ENCODE measurements around the gene TMEM176A. TPM values are rescaled to one million over a fixed set of nuclear protein-coding genes. Genes with fewer than 3 reads are reported as not detected.
A peak's percentile ranks its signal among the peaks of the same experiment; 100 is the strongest.
"Not testable (repeated sequence)": the region's sequence is repeated elsewhere in the genome, so short reads cannot be mapped to it uniquely, and the experiment has no call there.

Gene TMEM176A
- total RNA-seq, 4 donors from 2014 or later: 3.2 to 12.9 (median 6.0) TPM

DNA sequence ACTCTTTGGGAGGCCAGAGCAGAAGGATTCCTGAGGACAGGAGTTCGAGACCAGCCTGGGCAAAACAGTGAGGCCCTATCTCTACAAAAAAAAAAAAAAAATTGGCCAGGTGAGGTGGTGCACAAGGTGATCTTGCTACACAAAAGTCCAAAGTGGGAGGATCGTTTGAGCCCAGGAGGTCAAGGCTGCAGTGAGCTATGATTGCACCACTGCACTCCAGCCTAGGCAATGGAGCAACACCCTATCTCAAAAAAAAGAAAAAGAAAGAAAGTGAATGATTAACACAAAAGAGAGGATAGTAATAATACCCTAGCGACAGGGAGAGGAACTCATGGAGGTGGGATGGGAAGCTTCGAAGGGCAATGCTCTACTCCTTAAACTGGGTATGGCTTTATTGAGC, 30.8 kb upstream of the TMEM176A start:
- DNase-seq (ENCODE audit: low spot score in 2 of 2): no peak
- Histone ChIP-seq H3K9me3 (no peaks in the 10 kb centered on the region), H3K27ac (no peak overlapping the region), H3K36me3 (no peaks in the 10 kb centered on the region), H3K4me3 (no peak overlapping the region), H3K4me1 (no peaks in the 10 kb centered on the region), H3K27me3 (no peaks in the 10 kb centered on the region)
- TF ChIP-seq EP300 (IDR thresholded peaks at IDR 0.05) (no peak), POLR2A (IDR thresholded peaks at IDR 0.05) (no peak), POLR2AphosphoS5 (IDR thresholded peaks at IDR 0.05) (no peak)
- 82% methylated on average over 4 of the region's 4 CpGs for WGBS

DNA sequence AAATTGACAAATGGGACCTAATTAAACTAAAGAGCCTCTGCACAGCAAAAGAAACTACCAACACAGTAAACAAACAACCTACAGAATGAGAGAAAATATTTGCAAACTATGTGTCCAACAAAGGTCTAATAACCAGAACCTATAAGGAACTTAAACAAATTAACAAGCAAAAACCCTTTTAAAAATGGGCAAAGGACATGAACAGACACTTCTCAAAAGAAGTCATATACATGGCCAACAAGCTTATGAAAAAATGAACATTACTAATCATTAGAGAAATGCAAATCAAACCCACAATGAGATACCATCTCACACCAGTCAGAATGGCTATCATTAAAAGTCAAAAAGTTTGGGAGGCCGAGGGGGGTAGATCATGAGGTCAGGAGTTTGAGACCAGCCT, 26.4 kb upstream of the TMEM176A start:
- not testable (repeated sequence) for H3K4me1 ChIP-seq; H3K9me3 ChIP-seq; H3K36me3 ChIP-seq; H3K4me3 ChIP-seq; H3K27me3 ChIP-seq; DNase-seq (ENCODE audit: low spot score in 2 of 2); H3K27ac ChIP-seq
- WGBS: 71% methylated on average over 1 of the region's 1 CpG

- no peak for DNase-seq (ENCODE audit: low spot score in 2 of 2)
- WGBS: 54% methylated on average over 8 of the region's 8 CpGs
- H3K36me3 ChIP-seq: no peaks in the 10 kb centered on the region
These were observed 22.4 kb upstream of the TMEM176A start for GRCh38 chr7:150778014-150778737.

DNA sequence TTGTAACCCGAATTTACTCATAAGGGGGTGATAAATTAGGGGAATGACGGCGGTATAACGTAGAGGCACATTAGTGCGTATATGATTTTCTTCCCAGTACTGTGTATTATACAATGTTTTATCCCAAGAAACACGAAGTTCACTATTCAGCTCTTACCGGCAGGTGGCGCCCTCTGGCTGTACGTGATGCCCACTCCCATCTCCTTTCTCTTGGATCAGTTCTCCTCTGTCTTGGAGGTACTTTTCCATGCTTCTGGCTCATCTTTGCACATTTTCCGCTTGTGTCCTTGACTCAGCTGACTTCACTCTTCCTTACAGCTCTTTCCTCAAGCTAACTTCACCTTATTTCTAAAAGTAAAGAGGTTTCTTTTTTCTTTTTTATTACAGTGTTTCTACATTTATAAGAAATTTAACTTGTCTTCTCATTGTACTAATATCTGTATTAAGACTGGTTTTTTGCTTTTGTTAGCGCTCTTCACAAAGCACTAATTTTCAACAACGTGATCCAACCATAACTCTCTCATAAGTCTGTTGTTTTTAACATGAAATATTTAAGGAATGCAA, 21.7 kb upstream of the TMEM176A start:
- H3K9me3 ChIP-seq: no peaks in the 10 kb centered on the region
- H3K4me1 ChIP-seq: peaks cover 15% of the 10 kb centered on the region

More at GRCh38 chr7:150778014-150778737, 22.4 kb upstream of the TMEM176A start:
- H3K27me3 ChIP-seq: peaks cover 5% of the 10 kb centered on the region
- no peaks in the 10 kb centered on the region for H3K9me3 ChIP-seq
- H3K4me3 ChIP-seq: no peak overlapping the region
- H3K27ac ChIP-seq: no peak overlapping the region
- peaks cover 15% of the 10 kb centered on the region for H3K4me1 ChIP-seq
- no peak for TF ChIP-seq EP300 (IDR thresholded peaks at IDR 0.05)
- TF ChIP-seq, protein P1, sequence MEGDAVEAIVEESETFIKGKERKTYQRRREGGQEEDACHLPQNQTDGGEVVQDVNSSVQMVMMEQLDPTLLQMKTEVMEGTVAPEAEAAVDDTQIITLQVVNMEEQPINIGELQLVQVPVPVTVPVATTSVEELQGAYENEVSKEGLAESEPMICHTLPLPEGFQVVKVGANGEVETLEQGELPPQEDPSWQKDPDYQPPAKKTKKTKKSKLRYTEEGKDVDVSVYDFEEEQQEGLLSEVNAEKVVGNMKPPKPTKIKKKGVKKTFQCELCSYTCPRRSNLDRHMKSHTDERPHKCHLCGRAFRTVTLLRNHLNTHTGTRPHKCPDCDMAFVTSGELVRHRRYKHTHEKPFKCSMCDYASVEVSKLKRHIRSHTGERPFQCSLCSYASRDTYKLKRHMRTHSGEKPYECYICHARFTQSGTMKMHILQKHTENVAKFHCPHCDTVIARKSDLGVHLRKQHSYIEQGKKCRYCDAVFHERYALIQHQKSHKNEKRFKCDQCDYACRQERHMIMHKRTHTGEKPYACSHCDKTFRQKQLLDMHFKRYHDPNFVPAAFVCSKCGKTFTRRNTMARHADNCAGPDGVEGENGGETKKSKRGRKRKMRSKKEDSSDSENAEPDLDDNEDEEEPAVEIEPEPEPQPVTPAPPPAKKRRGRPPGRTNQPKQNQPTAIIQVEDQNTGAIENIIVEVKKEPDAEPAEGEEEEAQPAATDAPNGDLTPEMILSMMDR (IDR thresholded peaks at IDR 0.05): no peak
- no peak for TF ChIP-seq POLR2A (IDR thresholded peaks at IDR 0.05)
- TF ChIP-seq POLR2AphosphoS5 (IDR thresholded peaks at IDR 0.05): no peak

DNA sequence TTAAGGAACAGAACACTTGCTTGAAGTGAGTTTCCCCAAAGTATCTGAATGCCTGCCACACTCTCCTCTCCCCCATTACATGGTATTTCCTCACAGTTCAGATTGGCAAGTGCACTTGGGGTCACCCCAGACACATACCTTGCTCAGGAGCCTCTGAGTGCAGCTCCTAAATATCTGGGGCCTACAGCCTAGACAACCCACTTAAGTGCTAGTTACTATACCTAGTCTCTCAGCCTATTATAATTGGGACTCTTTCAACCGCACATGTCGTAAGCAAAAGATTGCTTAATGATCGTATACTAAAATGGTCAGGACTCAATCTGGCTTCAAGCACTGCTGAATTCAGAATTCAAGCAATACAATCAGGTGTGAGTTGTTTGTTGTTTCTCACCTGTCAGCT, 20.3 kb upstream of the TMEM176A start:
- 59% methylated on average over 3 of the region's 3 CpGs for WGBS
- Histone ChIP-seq H3K27ac (no peak overlapping the region), H3K9me3 (no peaks in the 10 kb centered on the region), H3K4me1 (peaks cover 20% of the 10 kb centered on the region), H3K27me3 (peaks cover 5% of the 10 kb centered on the region), H3K36me3 (no peaks in the 10 kb centered on the region), H3K4me3 (no peak overlapping the region)
- TF ChIP-seq, protein P1 (IDR thresholded peaks at IDR 0.05): no peak
- TF ChIP-seq POLR2A (IDR thresholded peaks at IDR 0.05) (no peak), POLR2AphosphoS5 (IDR thresholded peaks at IDR 0.05) (no peak), EP300 (IDR thresholded peaks at IDR 0.05) (no peak)
- DNase-seq (ENCODE audit: low spot score in 2 of 2): no peak

More for the DNA sequence above, 21.7 kb upstream of the TMEM176A start:
- WGBS: 7% methylated on average over 12 of the region's 12 CpGs
- TF ChIP-seq, protein P1 (IDR thresholded peaks at IDR 0.05): peak; percentile 71 to 76
- TF ChIP-seq EP300 (IDR thresholded peaks at IDR 0.05): no peak
- Histone ChIP-seq H3K27me3 (peaks cover 5% of the 10 kb centered on the region), H3K4me3 (no peak overlapping the region), H3K27ac (no peak overlapping the region), H3K36me3 (no peaks in the 10 kb centered on the region)
- peak; percentile 84 to 91 for DNase-seq (ENCODE audit: low spot score in 2 of 2)

DNA sequence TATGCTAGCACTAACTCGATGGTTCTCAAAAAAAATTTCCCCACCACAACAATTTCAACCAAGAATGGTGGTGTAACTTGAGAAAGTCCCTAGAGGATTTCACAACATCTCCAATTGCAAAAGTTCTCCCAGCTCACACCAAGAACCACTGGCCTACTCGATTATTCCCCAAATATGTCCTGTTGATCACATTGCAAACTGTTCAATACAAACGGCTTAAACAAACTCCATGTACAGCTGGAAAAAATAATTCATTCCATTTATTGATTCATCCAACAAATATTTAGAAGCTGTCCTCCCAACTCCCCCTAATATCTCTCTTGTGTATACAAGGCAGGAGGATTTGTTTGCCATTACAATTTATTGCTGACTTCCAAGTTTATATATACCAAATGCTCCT, 19.5 kb upstream of the TMEM176A start:
- H3K27me3 ChIP-seq: peaks cover 5% of the 10 kb centered on the region
- no peak overlapping the region for H3K27ac ChIP-seq
- DNase-seq (ENCODE audit: low spot score in 2 of 2): no peak
- no peak overlapping the region for H3K4me3 ChIP-seq
- no peaks in the 10 kb centered on the region for H3K36me3 ChIP-seq
- peaks cover 24% of the 10 kb centered on the region for H3K4me1 ChIP-seq
- 30% methylated on average over 3 of the region's 3 CpGs for WGBS
- TF ChIP-seq EP300 (IDR thresholded peaks at IDR 0.05): no peak
- TF ChIP-seq, protein P1 (IDR thresholded peaks at IDR 0.05): no peak
- TF ChIP-seq POLR2A (IDR thresholded peaks at IDR 0.05): no peak
- peak in 1 of 3 donors; percentile 38 for TF ChIP-seq POLR2AphosphoS5 (IDR thresholded peaks at IDR 0.05)
- H3K9me3 ChIP-seq: no peaks in the 10 kb centered on the region
